Esophagus (tissue), 2 donors: ENCODE results near the gene FRMD5. TPM values are rescaled to one million over a fixed set of nuclear protein-coding genes. Genes with fewer than 3 reads are reported as not detected.

Source experiments
- H3K27ac ChIP-seq, 2 donors: one replicate each; pipeline ENCODE4 v1.5.1; 2013; ENCODE audit warnings: low read depth in 2 of 2, mild to moderate bottlenecking in 2 of 2, inconsistent platforms in 1 of 2, low read length in 1 of 2, moderate library complexity in 1 of 2
- H3K27me3 ChIP-seq, 2 donors: one replicate each; pipeline ENCODE4 v1.6.1; 2013; ENCODE audit warnings: low read length in 2 of 2, control low read depth in 1 of 2, mild to moderate bottlenecking in 1 of 2; ENCODE audit not compliant: insufficient read depth in 2 of 2, control insufficient read depth in 1 of 2
- H3K36me3 ChIP-seq, 2 donors: one replicate each; pipeline ENCODE4 v1.6.1; 2013; ENCODE audit warnings: low read length in 1 of 2; ENCODE audit not compliant: control insufficient read depth in 2 of 2, insufficient read depth in 2 of 2
- H3K4me1 ChIP-seq, 2 donors: one replicate each; pipeline ENCODE4 v1.6.1; 2013; ENCODE audit warnings: low read length in 1 of 2; ENCODE audit not compliant: control insufficient read depth in 2 of 2, insufficient read depth in 2 of 2
- H3K4me3 ChIP-seq, 2 donors: one replicate each; pipeline ENCODE4 v1.5.1; 2013; ENCODE audit warnings: low read length in 2 of 2, mild to moderate bottlenecking in 2 of 2, low read depth in 1 of 2, moderate library complexity in 1 of 2
- H3K9me3 ChIP-seq, 2 donors: one replicate each; pipeline ENCODE4 v1.6.1; 2013; ENCODE audit warnings: mild to moderate bottlenecking in 2 of 2, low read depth in 1 of 2, low read length in 1 of 2, moderate library complexity in 1 of 2; ENCODE audit not compliant: control insufficient read depth in 2 of 2, insufficient read depth in 1 of 2
- WGBS, 2 donors: extraction: QIAGEN DNeasy Blood & Tissue Kit; methylation state at CpG; one replicate each; pipeline ENCODE4 v1.1.7; 2013; 5-methylcytosine and 5-hydroxymethylcytosine counted together
- polyA plus RNA-seq, 2 donors: library from polyadenylated mRNA; stranded (reverse); fragments of 200-250 nt; gene quantifications; one replicate each; pipeline ENCODE4 v1.2.3, GENCODE V29; 2013
- donor health status: healthy with polysubstance abuse.
- donor health status: Bipolar disorder and iron deficiency.

Gene FRMD5
- polyA plus RNA-seq, 2 donors = 0.04 to 0.09 TPM

- Histone ChIP-seq H3K4me3 (no peak overlapping the region), H3K27ac (no peak overlapping the region), H3K27me3 (no peaks in the 10 kb centered on the region), H3K9me3 (no peaks in the 10 kb centered on the region), H3K36me3 (no peaks in the 10 kb centered on the region), H3K4me1 (no peaks in the 10 kb centered on the region)
- WGBS, 2 donors = 66 to 73% methylated on average over 2 of the region's 2 CpGs
These were observed 46.5 kb downstream of the FRMD5 start for GRCh38 chr15:44148580-44148979.

DNA sequence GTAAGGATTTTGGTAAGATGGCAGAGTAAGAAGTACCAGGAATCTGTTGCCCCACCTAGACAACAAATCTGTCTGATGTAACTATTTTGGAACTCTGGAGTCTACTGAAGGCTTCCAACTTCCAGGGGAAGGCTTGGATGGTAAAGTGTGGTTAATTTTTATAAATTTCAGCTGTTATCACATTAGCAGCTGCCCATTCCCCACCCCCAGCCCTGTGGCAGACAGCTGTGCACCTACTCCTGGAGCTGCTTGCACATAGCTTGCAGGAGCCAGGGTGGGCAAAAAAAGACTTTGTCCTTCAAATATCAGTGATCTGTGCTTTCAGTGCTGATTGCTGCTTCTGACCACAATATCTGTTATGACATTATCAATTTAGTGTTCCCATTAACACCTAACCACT lies 47.4 kb downstream of the FRMD5 start:
- Histone ChIP-seq H3K9me3 (no peaks in the 10 kb centered on the region), H3K4me1 (no peaks in the 10 kb centered on the region), H3K4me3 (no peak overlapping the region), H3K36me3 (no peaks in the 10 kb centered on the region), H3K27me3 (no peaks in the 10 kb centered on the region), H3K27ac (no peak overlapping the region)

- 60 to 70% methylated on average over 3 of the region's 3 CpGs for WGBS, 2 donors
- no peaks in the 10 kb centered on the region for H3K36me3 ChIP-seq
These were observed 49.6 kb downstream of the FRMD5 start for GRCh38 chr15:44145495-44145894.

DNA sequence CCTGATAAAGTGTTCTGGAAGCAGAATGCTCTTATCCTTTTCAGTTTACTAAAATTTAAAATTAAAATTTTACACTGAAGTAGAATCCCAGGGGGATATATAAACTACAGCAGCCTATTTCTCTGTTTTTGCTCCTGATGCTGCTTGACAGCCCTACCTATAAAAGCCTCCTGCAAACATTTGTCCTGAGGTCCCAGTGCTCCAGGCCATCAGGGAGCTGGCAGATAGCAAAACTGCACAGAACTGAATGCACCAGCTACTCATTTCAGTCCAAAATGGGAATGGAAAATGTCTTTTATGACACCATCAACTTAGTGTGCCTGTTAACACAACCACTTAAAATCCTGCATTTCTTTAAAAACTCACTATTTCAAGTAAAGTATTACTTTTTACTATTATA lies 50.1 kb downstream of the FRMD5 start:
- Histone ChIP-seq H3K9me3 (no peaks in the 10 kb centered on the region), H3K4me3 (no peak overlapping the region), H3K4me1 (no peaks in the 10 kb centered on the region), H3K27ac (no peak overlapping the region), H3K36me3 (no peaks in the 10 kb centered on the region), H3K27me3 (no peaks in the 10 kb centered on the region)

More at GRCh38 chr15:44145495-44145894, 49.6 kb downstream of the FRMD5 start:
- Histone ChIP-seq H3K4me3 (no peak overlapping the region), H3K27ac (no peak overlapping the region), H3K9me3 (no peaks in the 10 kb centered on the region), H3K4me1 (no peaks in the 10 kb centered on the region), H3K27me3 (no peaks in the 10 kb centered on the region)

GRCh38 chr15:44144184-44144583 lies 50.9 kb downstream of the FRMD5 start:
- Histone ChIP-seq H3K4me1 (no peaks in the 10 kb centered on the region), H3K4me3 (no peak overlapping the region), H3K36me3 (no peaks in the 10 kb centered on the region), H3K27ac (no peak overlapping the region), H3K9me3 (no peaks in the 10 kb centered on the region), H3K27me3 (no peaks in the 10 kb centered on the region)
- WGBS, 2 donors = 60 to 86% methylated on average over 1 of the region's 1 CpG

DNA sequence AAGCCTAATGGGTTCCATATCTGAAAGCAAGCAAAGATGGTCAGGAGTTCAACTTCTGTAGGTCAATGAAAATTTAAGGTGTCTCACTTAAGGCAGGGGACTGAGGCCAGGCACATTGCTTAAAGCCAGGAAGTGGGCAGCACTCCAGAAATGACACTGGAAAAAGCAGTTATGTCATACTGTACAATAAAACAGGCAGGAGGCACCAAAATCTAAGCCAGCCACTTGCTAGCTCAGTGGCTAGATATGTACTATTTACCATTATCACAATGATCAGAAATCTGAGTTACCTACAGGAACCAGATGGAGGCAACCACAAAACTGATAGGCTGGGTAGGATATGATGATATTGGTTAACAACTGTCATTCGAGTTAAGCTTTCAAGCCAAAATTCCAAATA lies 57.3 kb downstream of the FRMD5 start:
- Histone ChIP-seq H3K4me1 (no peaks in the 10 kb centered on the region), H3K4me3 (no peak overlapping the region), H3K27me3 (no peaks in the 10 kb centered on the region), H3K27ac (no peak overlapping the region), H3K36me3 (no peaks in the 10 kb centered on the region), H3K9me3 (no peaks in the 10 kb centered on the region)
- WGBS, 2 donors = 62 to 65% methylated on average over 1 of the region's 1 CpG

- H3K9me3 ChIP-seq = no peaks in the 10 kb centered on the region
- H3K27ac ChIP-seq = no peak overlapping the region
- no peak overlapping the region for H3K4me3 ChIP-seq
- H3K4me1 ChIP-seq = no peaks in the 10 kb centered on the region
- H3K27me3 ChIP-seq = no peaks in the 10 kb centered on the region
- H3K36me3 ChIP-seq = no peaks in the 10 kb centered on the region
- WGBS, 2 donors = 72 to 78% methylated on average over 3 of the region's 3 CpGs
These were observed 58.0 kb downstream of the FRMD5 start for GRCh38 chr15:44136991-44137477.

GRCh38 chr15:44132057-44132456 lies 63.0 kb downstream of the FRMD5 start:
- no peaks in the 10 kb centered on the region for H3K9me3 ChIP-seq
- H3K27me3 ChIP-seq = no peaks in the 10 kb centered on the region
- WGBS, 2 donors = 92 to 93% methylated on average over 10 of the region's 10 CpGs
- H3K4me3 ChIP-seq = no peak overlapping the region
- H3K4me1 ChIP-seq = no peaks in the 10 kb centered on the region
- H3K27ac ChIP-seq = no peak overlapping the region
- H3K36me3 ChIP-seq = no peaks in the 10 kb centered on the region

GRCh38 chr15:44130778-44131177 lies 64.3 kb downstream of the FRMD5 start:
- no peaks in the 10 kb centered on the region for H3K9me3 ChIP-seq
- H3K36me3 ChIP-seq = no peaks in the 10 kb centered on the region
- H3K27me3 ChIP-seq = no peaks in the 10 kb centered on the region
- no peaks in the 10 kb centered on the region for H3K4me1 ChIP-seq
- no peak overlapping the region for H3K27ac ChIP-seq
- no peak overlapping the region for H3K4me3 ChIP-seq

DNA sequence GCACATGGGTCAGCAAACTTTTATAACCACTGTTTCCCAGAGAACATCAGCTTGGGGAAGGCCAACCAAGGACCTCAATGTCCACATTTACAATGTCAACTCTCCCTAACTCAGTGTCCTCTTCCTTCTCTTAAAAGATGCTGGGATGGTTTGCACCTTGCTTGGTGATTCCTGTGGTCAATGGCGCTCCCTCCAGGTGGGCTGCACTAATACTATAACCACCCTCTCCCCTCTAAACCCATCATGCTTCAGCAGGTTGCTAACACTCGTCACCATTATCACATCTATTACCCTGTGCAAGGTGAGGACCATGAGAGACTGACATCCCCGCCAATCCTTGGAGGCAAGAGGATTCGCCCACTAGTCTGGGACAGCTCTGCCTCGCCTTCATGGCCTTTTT lies 65.2 kb downstream of the FRMD5 start:
- no peak overlapping the region for H3K4me3 ChIP-seq
- no peak overlapping the region for H3K27ac ChIP-seq
- no peaks in the 10 kb centered on the region for H3K27me3 ChIP-seq
- H3K4me1 ChIP-seq = no peaks in the 10 kb centered on the region
- H3K36me3 ChIP-seq = no peaks in the 10 kb centered on the region
- no peaks in the 10 kb centered on the region for H3K9me3 ChIP-seq
- 84% methylated on average over 5 of the region's 5 CpGs for WGBS, 2 donors
